WERI-Rb-1 (cell line): ENCODE measurements around the gene ZC3H18.

ENCODE experiments used
- DNase-seq: peaks from one replicate; pipeline ENCODE4 v3.0.0-alpha.2; 2020
- H3K27ac ChIP-seq: fragments of 250-450 bp; sonication (Bioruptor Pico); 2 replicates; pipeline ENCODE4 v1.5.1; 2020; ENCODE audit warnings: mild to moderate bottlenecking, moderate library complexity
- H3K27me3 ChIP-seq: fragments of 250-450 bp; sonication (Bioruptor Pico); 2 replicates; pipeline ENCODE4 v1.5.1; 2021; ENCODE audit warnings: mild to moderate bottlenecking, low read depth, moderate library complexity; ENCODE audit not compliant: insufficient read depth, severe bottlenecking
- H3K36me3 ChIP-seq: fragments of 250-450 bp; sonication (Bioruptor Pico); 2 replicates; pipeline ENCODE4 v1.5.1; 2020; ENCODE audit warnings: mild to moderate bottlenecking, moderate library complexity
- H3K4me3 ChIP-seq: 2 replicates; pipeline ENCODE4 v1.5.1; 2011; ENCODE audit warnings: low read depth, mild to moderate bottlenecking, control low read depth, low read length
- H3K9me3 ChIP-seq: fragments of 250-450 bp; sonication (Bioruptor Pico); 2 replicates; pipeline ENCODE4 v1.5.1; 2021; ENCODE audit warnings: mild to moderate bottlenecking, moderate library complexity; ENCODE audit not compliant: severe bottlenecking
- TF ChIP-seq, protein P1 (sequence below): IDR thresholded peaks from 2 replicates; pipeline ENCODE4 v1.5.1; 2011; ENCODE audit warnings: low read depth, mild to moderate bottlenecking, control low read depth, inconsistent platforms, low read length

The ZC3H18 gene

DNA sequence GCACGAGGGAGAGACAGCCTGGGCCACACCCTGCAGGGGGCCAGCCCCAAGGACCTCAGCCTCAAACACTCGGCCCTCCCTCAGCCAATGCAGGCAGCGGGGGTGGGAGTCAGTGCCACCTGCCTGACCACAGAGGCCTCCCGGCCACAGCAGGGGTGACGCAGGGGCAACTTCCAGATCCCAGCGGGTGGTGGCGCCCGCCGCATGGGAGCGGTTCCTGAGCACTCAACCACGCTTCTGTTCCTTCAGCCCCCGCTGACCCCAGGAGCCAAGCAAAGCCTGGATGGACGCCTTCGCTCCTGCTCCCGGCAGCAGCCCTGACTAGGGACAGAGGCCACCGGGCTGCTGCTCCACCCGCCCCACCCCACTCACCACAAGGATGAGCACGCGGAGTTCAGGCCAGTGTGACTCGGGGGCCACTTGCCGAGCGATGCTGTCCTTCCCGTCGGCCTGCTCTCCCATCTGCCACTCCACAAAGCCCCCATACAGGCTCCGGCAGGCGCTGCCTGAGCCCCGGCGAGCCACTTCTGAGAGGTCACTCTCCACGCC, 85.6 kb downstream of the ZC3H18 start:
- TF ChIP-seq, protein P1, sequence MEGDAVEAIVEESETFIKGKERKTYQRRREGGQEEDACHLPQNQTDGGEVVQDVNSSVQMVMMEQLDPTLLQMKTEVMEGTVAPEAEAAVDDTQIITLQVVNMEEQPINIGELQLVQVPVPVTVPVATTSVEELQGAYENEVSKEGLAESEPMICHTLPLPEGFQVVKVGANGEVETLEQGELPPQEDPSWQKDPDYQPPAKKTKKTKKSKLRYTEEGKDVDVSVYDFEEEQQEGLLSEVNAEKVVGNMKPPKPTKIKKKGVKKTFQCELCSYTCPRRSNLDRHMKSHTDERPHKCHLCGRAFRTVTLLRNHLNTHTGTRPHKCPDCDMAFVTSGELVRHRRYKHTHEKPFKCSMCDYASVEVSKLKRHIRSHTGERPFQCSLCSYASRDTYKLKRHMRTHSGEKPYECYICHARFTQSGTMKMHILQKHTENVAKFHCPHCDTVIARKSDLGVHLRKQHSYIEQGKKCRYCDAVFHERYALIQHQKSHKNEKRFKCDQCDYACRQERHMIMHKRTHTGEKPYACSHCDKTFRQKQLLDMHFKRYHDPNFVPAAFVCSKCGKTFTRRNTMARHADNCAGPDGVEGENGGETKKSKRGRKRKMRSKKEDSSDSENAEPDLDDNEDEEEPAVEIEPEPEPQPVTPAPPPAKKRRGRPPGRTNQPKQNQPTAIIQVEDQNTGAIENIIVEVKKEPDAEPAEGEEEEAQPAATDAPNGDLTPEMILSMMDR, result peak; percentile 55
- H3K27ac ChIP-seq, result peak overlapping the region; percentile 71
- DNase-seq, result peak; percentile 79
- H3K36me3 ChIP-seq, result no peaks in the 10 kb centered on the region; the same call in 1 of the 2 replicates
- H3K27me3 ChIP-seq, result no peaks in the 10 kb centered on the region
- H3K4me3 ChIP-seq, result no peak overlapping the region
- H3K9me3 ChIP-seq, result no peaks in the 10 kb centered on the region

DNA sequence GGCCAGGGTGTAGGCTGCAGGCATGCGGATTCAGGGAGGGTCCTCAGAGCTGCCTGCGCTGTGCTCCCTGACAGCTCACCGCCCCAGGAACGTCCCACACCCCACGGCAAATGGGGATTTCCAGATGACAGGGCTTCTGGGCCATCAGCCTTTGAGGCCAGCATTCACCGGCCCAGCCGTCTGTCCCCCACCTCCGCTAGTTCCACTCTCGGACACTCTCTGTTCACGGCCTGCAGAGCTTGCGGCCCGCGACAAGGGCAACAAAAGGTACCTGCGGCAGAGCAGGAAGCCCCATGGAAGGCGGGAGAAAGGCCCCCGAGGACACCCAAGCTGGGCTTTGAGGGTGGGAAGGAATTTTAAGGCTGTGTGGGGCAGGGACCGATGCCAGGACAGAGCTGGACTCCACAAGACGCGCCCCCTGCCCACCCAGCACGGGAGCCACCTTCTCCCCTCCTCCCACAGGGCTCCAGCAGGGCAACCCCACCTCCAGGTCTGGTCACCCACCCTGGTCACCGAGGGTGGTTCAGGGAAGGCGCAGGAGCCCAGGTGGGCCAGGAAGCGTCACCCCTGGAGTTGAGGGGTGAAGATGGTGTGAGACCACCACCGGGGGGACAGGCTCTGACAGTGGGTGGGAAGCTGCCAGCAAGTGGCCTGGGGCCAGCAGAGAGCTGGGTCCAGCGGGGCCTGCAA, 86.2 kb downstream of the ZC3H18 start:
- H3K4me3 ChIP-seq, result no peak overlapping the region
- H3K27ac ChIP-seq, result peak overlapping the region; percentile 71
- no peaks in the 10 kb centered on the region for H3K9me3 ChIP-seq
- no peak for DNase-seq
- no peaks in the 10 kb centered on the region for H3K27me3 ChIP-seq
- TF ChIP-seq, protein P1, result no peak
- no peaks in the 10 kb centered on the region; the same call in 1 of the 2 replicates for H3K36me3 ChIP-seq

DNA sequence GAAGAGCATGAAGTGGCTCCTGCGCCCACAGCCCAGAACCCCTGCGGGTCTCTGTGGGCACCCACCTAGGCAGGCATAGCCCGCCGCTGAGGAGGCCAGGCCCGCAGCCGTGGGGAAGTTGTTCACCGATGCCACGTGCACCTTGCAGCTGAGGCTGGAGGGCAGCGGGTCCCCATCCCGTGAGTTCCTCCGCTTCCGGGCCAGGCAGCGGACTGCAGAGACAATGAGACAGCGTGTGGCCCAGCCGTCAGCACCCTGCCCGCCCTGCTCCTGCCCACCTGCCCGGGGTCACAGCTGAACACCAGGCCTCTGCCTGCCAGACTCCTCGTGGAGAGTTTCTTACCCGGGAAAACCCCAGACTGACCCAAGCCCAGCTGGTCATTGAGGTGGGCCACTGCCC, 87.2 kb downstream of the ZC3H18 start:
- Histone ChIP-seq H3K36me3 (no peaks in the 10 kb centered on the region; the same call in 1 of the 2 replicates), H3K27me3 (no peaks in the 10 kb centered on the region), H3K27ac (no peak overlapping the region), H3K4me3 (no peak overlapping the region), H3K9me3 (no peaks in the 10 kb centered on the region)
- no peak for DNase-seq
- TF ChIP-seq, protein P1, result no peak

DNA sequence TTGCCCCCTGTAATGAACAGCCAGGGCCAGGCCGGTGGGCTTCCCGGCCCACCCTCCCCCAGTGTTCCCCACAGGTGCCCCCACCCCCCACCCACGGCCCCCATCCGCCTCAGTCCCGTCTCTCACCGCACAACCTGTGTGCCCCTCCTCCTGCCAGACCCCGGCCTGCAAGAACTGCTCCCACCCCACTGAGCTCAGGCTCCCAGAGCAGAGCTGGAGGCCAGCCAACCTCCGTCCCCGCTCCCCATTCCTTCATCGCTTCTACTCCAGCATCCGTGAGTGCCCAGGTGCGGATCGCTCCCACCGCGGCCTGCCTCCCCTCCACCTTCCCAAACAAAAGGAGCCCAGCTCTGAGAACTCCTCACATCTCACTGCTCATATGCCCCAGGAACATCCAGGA, 88.5 kb downstream of the ZC3H18 start:
- Histone ChIP-seq H3K36me3 (no peaks in the 10 kb centered on the region; the same call in 1 of the 2 replicates), H3K4me3 (no peak overlapping the region), H3K27ac (peak overlapping the region; percentile 29; the same call in 1 of the 2 replicates), H3K9me3 (no peaks in the 10 kb centered on the region), H3K27me3 (no peaks in the 10 kb centered on the region)
- DNase-seq, result no peak
- TF ChIP-seq, protein P1, result no peak

DNA sequence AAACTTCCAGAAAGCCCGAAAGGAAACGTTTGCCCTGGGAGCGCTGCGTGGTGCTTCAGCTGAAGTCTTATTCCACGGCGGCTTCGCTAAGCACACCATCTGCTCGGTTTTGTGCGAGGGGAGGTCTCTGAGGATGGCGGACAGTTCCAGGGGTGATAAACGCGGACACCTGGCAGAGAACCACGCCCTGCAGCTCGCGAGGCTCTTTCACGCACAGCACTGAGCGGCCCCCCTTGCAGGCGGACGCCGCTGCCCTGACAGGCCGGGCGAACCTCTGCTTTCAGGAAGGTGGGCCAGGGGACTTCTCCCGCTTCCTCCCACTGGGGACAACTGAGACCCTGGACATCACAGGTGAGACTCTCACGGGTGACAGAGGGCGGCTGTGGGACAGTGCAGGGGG, 89.0 kb downstream of the ZC3H18 start:
- peak overlapping the region; percentile 29; the same call in 1 of the 2 replicates for H3K27ac ChIP-seq
- H3K4me3 ChIP-seq, result no peak overlapping the region
- H3K9me3 ChIP-seq, result no peaks in the 10 kb centered on the region
- no peaks in the 10 kb centered on the region for H3K27me3 ChIP-seq
- TF ChIP-seq, protein P1, result no peak
- peak; percentile 34 for DNase-seq
- no peaks in the 10 kb centered on the region; the same call in 1 of the 2 replicates for H3K36me3 ChIP-seq
